WTC11 (cell line): Measurements from ENCODE around the gene ANKRD13A.

Experiments
- CTCF ChIP-seq: fragments of 200-600 bp; IDR thresholded peaks from 2 replicates; pipeline ENCODE4 v1.8.0; 2022; ENCODE audit warnings: antibody characterized with exemption
- IRF2 ChIP-seq: sonication (generic); formaldehyde crosslinking; IDR thresholded peaks from 2 replicates; pipeline ENCODE4 v1.8.0; 2022; ENCODE audit warnings: low read depth, missing genetic modification reagents, borderline replicate concordance
- KAT7 ChIP-seq: sonication (generic); formaldehyde crosslinking; IDR thresholded peaks from 2 replicates; pipeline ENCODE4 v1.8.1; 2023; ENCODE audit warnings: missing genetic modification reagents, mild to moderate bottlenecking, borderline replicate concordance
- MAX ChIP-seq: sonication (generic); formaldehyde crosslinking; IDR thresholded peaks from 2 replicates; pipeline ENCODE4 v1.8.0; 2022; ENCODE audit warnings: mild to moderate bottlenecking, missing genetic modification reagents
- NR1H2 ChIP-seq: sonication (generic); formaldehyde crosslinking; IDR thresholded peaks from 2 replicates; pipeline ENCODE4 v1.9.0; 2021; ENCODE audit warnings: mild to moderate bottlenecking, moderate library complexity, missing genetic modification reagents
- NR2C2 ChIP-seq: sonication (generic); formaldehyde crosslinking; IDR thresholded peaks from 2 replicates; pipeline ENCODE4 v1.8.0; 2022; ENCODE audit warnings: mild to moderate bottlenecking, missing genetic modification reagents
- PRDM15 ChIP-seq: sonication (generic); formaldehyde crosslinking; IDR thresholded peaks from 2 replicates; pipeline ENCODE4 v1.8.0; 2022; ENCODE audit warnings: missing genetic modification reagents
- TEAD1 ChIP-seq: sonication (generic); formaldehyde crosslinking; IDR thresholded peaks from 2 replicates; pipeline ENCODE4 v1.8.0; 2022; ENCODE audit warnings: mild to moderate bottlenecking, missing genetic modification reagents
- TP53 ChIP-seq: sonication (generic); formaldehyde crosslinking; IDR thresholded peaks from 2 replicates; pipeline ENCODE4 v1.8.1; 2023; ENCODE audit warnings: mild to moderate bottlenecking, missing genetic modification reagents
- USF2 ChIP-seq: sonication (generic); formaldehyde crosslinking; IDR thresholded peaks from 2 replicates; pipeline ENCODE4 v1.8.1; 2023; ENCODE audit warnings: mild to moderate bottlenecking, missing genetic modification reagents, moderate library complexity
- ZBTB21 ChIP-seq: sonication (generic); formaldehyde crosslinking; IDR thresholded peaks from 2 replicates; pipeline ENCODE4 v1.8.1; 2023; ENCODE audit warnings: mild to moderate bottlenecking, missing genetic modification reagents, borderline replicate concordance

- no peak for TF ChIP-seq CTCF
- no peak for TF ChIP-seq KAT7 (CRISPR knock-in tag)
- no peak for TF ChIP-seq MAX (CRISPR knock-in tag)
- TF ChIP-seq ZBTB21 (CRISPR knock-in tag): no peak
- no peak for TF ChIP-seq NR2C2
- no peak for TF ChIP-seq NR1H2 (CRISPR knock-in tag)
- no peak for TF ChIP-seq USF2 (CRISPR knock-in tag)
- TF ChIP-seq TEAD1 (CRISPR knock-in tag): no peak
- no peak for TF ChIP-seq TP53 (CRISPR knock-in tag)
- TF ChIP-seq IRF2: no peak
- no peak for TF ChIP-seq PRDM15 (CRISPR knock-in tag)
These were observed 34.7 kb downstream of the ANKRD13A start for GRCh38 chr12:110033888-110034287.
